PC-9 (cell line): Measurements from ENCODE around the gene DLGAP3. TPM values are rescaled to one million over a fixed set of nuclear protein-coding genes. Genes with fewer than 3 reads are reported as not detected.

Source experiments
- BruUV-seq: library from RNA; stranded (reverse); fragments of 400-500 nt; replicated peaks from 2 replicates; lab custom pipeline; 2021; lab: Mats Ljungman, UMichigan
- CTCF ChIA-PET: fragments of 300-600 bp; sonication (Branson Sonifier 250); formaldehyde crosslinking; loops from one replicate; lab custom pipeline; 2022; ENCODE audit warnings: antibody characterized with exemption; lab: Charles Lee
- POLR2A ChIA-PET: fragments of 300-600 bp; sonication (Branson Sonifier 250); formaldehyde crosslinking; loops from one replicate; lab custom pipeline; 2022; ENCODE audit warnings: antibody characterized with exemption; ENCODE audit not compliant: unreplicated experiment; lab: Charles Lee
- DNase-seq, 2 experiments: peaks; one replicate each; pipeline versions ENCODE4 v3.0.0 to v3.0.0-alpha.2; 2015 to 2022; ENCODE audit warnings: mixed read lengths in 1 of 2
- H2AFZ ChIP-seq: fragments of 200-600 bp; sonication (generic); 2 replicates; pipeline ENCODE4 v1.8.1; 2017; ENCODE audit warnings: antibody characterized with exemption
- H3F3A ChIP-seq: fragments of 200-600 bp; sonication (generic); 2 replicates; pipeline ENCODE4 v1.8.1; 2017; ENCODE audit warnings: antibody characterized with exemption, mild to moderate bottlenecking, low read depth; ENCODE audit not compliant: insufficient read depth
- H3K27ac ChIP-seq: fragments of 200-600 bp; sonication (generic); 2 replicates; pipeline ENCODE4 v1.6.1; 2016; ENCODE audit warnings: mixed run types
- H3K27me3 ChIP-seq: fragments of 200-600 bp; sonication (generic); 2 replicates; pipeline ENCODE4 v1.6.1; 2016; ENCODE audit warnings: low read depth, mixed run types; ENCODE audit not compliant: insufficient read depth
- H3K36me3 ChIP-seq: fragments of 200-600 bp; sonication (generic); 2 replicates; pipeline ENCODE4 v1.6.1; 2016; ENCODE audit warnings: low read depth, mixed run types
- H3K4me1 ChIP-seq: fragments of 200-600 bp; sonication (generic); replicated peaks from 2 replicates; pipeline ENCODE4 v1.6.1; 2016; ENCODE audit warnings: mixed run types; ENCODE audit not compliant: insufficient read depth
- H3K4me2 ChIP-seq: fragments of 200-600 bp; sonication (generic); 2 replicates; pipeline ENCODE4 v1.6.1; 2017; ENCODE audit warnings: mixed run types
- H3K4me3 ChIP-seq: fragments of 200-600 bp; sonication (generic); 2 replicates; pipeline ENCODE4 v1.6.1; 2016; ENCODE audit warnings: mixed run types
- H3K79me2 ChIP-seq: fragments of 200-600 bp; sonication (generic); 2 replicates; pipeline ENCODE4 v1.6.1; 2017; ENCODE audit warnings: low read depth, mixed run types
- H3K9me2 ChIP-seq: fragments of 200-600 bp; sonication (generic); 2 replicates; pipeline ENCODE4 v1.8.1; 2017; ENCODE audit warnings: mild to moderate bottlenecking; ENCODE audit not compliant: insufficient read depth
- H3K9me3 ChIP-seq: fragments of 200-600 bp; sonication (generic); 2 replicates; pipeline ENCODE4 v1.8.1; 2016; ENCODE audit warnings: low read depth; ENCODE audit not compliant: insufficient read depth
- H4K20me1 ChIP-seq: fragments of 200-600 bp; sonication (generic); 2 replicates; pipeline ENCODE4 v1.8.1; 2017; ENCODE audit not compliant: insufficient read depth
- CTCF ChIP-seq: fragments of 200-600 bp; sonication (generic); conservative IDR thresholded peaks from 2 replicates; pipeline ENCODE4 v1.6.1; 2017; ENCODE audit warnings: mixed run types, antibody characterized with exemption, mild to moderate bottlenecking, moderate library complexity
- EZH2 ChIP-seq: fragments of 200-600 bp; sonication (generic); IDR thresholded peaks from 2 replicates; pipeline ENCODE4 v1.8.0; 2017; ENCODE audit warnings: antibody characterized with exemption, low read depth
- intact Hi-C: fragments of 100-400 bp; cut with micrococcal nuclease; formaldehyde crosslinking; loops from one replicate; pipeline ENCODE4 v1.10.0; 2022; ENCODE audit not compliant: unreplicated experiment
- total RNA-seq: library from RNA; stranded (reverse); gene quantifications from 2 replicates; pipeline ENCODE4 v1.2.3, GENCODE V29; 2021

The DLGAP3 gene
- total RNA-seq, 1 experiment from 2014 or later = not detected

DNA sequence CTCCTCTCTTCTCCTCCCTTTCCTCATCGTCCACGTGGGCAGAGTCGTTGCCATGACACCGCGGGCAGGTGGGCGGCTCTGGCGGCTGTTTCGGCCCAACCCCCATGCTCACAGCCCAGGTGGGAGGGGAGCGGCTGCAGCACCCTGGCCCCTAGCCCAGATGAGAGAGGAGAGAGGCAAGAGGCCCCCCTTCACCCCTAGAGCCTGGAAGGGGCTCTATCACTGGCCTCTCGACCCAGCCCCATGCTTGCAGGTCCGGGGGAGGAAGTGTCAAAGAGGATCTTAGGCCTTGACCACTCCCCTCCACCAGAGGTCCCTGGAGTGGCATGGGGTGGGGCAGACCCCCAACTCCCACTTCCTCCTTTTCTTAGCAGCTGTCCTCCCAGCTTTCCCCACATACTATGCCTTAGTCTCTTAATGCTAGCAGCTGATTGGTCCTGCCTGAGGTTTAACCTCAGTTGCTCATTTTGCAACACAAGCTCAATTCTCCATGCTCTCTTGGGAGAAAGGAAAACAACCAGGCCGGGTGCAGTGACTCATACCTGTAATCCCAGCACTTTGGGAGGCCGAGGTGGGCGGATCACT, 10.4 kb downstream of the DLGAP3 start:
- Histone ChIP-seq H2AFZ (no peak overlapping the region), H3K27me3 (peaks cover 55% of the 10 kb centered on the region)

DNA sequence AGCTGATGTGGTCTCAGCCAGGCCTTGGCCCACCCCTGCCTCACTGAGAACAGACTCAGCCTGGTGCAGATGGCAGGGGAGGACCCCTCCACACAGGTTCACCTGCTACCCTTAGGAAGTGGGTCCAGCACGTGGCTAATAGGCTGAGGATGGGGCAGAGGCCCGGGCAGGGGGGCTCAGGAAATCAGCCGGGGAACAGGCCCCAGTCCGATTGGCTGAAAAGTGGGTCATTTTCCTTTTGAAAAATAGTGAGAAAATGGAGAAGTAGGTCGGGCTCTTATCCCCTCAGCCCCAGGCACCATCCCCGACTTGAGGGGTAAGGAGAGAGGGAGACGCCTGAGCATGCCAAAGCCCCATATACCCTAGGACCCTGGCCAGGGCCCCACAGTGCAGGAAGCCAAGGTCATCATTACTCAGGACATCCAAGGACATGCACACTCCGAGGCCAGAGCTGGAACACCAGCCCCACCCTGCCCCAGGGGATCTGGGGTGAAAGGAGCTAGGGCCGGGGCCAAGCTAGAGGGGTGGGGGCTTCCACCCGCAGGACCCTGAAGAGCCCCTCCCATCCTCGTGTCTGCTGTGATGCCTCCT, 11.0 kb downstream of the DLGAP3 start:
- Histone ChIP-seq H4K20me1 (no peaks in the 10 kb centered on the region; the same call in 1 of the 2 replicates), H3F3A (no peaks in the 10 kb centered on the region), H3K27ac (no peak overlapping the region), H3K4me3 (no peak overlapping the region), H3K9me2 (no peaks in the 10 kb centered on the region), H3K9me3 (no peaks in the 10 kb centered on the region), H3K4me1 (no peaks in the 10 kb centered on the region), H3K27me3 (peaks cover 61% of the 10 kb centered on the region), H2AFZ (no peak overlapping the region), H3K36me3 (no peaks in the 10 kb centered on the region), H3K4me2 (no peak overlapping the region), H3K79me2 (no peaks in the 10 kb centered on the region)
- DNase-seq = no peak
- TF ChIP-seq CTCF (no peak), EZH2 (no peak)
- ChIA-PET CTCF (no interaction called here), POLR2A (no interaction called here)
- no TSS peak for BruUV-seq
- intact Hi-C loops = no loop called here

More for the DNA sequence above, 10.4 kb downstream of the DLGAP3 start:
- ChIA-PET POLR2A (no interaction called here), CTCF (no interaction called here)
- H3K79me2 ChIP-seq = no peaks in the 10 kb centered on the region
- no peaks in the 10 kb centered on the region for H3K4me1 ChIP-seq
- no TSS peak for BruUV-seq
- TF ChIP-seq EZH2 (no peak), CTCF (no peak)
- intact Hi-C loops = no loop called here
- DNase-seq = no peak
- no peak overlapping the region for H3K4me2 ChIP-seq
- H3K9me3 ChIP-seq = no peaks in the 10 kb centered on the region
- no peak overlapping the region for H3K27ac ChIP-seq
- H3F3A ChIP-seq = no peaks in the 10 kb centered on the region
- no peak overlapping the region for H3K4me3 ChIP-seq
- no peaks in the 10 kb centered on the region for H3K9me2 ChIP-seq
- H4K20me1 ChIP-seq = no peaks in the 10 kb centered on the region; the same call in 1 of the 2 replicates
- H3K36me3 ChIP-seq = no peaks in the 10 kb centered on the region

- POLR2A ChIA-PET = no interaction called here
- intact Hi-C loops = no loop called here
- no peaks in the 10 kb centered on the region for H3K9me3 ChIP-seq
- no peak for DNase-seq
- H3K9me2 ChIP-seq = no peaks in the 10 kb centered on the region
- H3K4me2 ChIP-seq = no peak overlapping the region
- H3F3A ChIP-seq = no peaks in the 10 kb centered on the region
- H3K79me2 ChIP-seq = no peaks in the 10 kb centered on the region
- no TSS peak for BruUV-seq
- no peaks in the 10 kb centered on the region for H3K36me3 ChIP-seq
- CTCF ChIA-PET = no interaction called here
- H3K4me1 ChIP-seq = no peaks in the 10 kb centered on the region
- H3K27me3 ChIP-seq = peaks cover 76% of the 10 kb centered on the region
- H3K27ac ChIP-seq = no peak overlapping the region
- no peak overlapping the region for H2AFZ ChIP-seq
- no peak for TF ChIP-seq EZH2
- no peak for TF ChIP-seq CTCF
- H4K20me1 ChIP-seq = no peaks in the 10 kb centered on the region; the same call in 1 of the 2 replicates
- no peak overlapping the region for H3K4me3 ChIP-seq
These were observed 12.4 kb downstream of the DLGAP3 start for GRCh38 chr1:34917017-34917416.
